ENCODE data around the gene MCC. TPM values are rescaled to one million over a fixed set of nuclear protein-coding genes. Genes with fewer than 3 reads are reported as not detected.

MCC gene
- total RNA-seq, 1 experiment from 2014 or later, result 7.6 TPM

DNA sequence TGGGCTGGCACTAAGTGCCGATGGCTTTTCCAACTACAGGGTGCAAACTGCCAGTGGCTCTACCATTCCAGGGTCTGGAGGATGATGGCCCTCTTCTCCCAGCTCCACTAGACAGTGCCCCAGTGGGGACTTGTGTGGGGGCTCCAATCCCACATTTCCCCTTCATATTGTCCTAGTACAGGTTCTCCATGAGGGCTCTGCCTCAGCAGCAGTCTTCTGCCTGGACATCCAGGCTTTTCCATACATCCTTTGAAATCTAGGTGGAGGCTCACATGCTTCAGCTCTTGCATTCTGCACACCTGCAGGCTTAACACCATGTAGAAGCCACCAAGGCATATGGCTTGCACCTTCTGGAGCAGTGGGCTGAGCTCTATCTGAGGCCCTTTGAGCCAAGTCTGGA lies 123.8 kb downstream of the MCC start:
- no peak overlapping the region for H4K91ac ChIP-seq (ENCODE audit: insufficient read length, low read depth, low read length)
- DNase-seq, result no peak
- Mint-ChIP-seq H3K4me3 (no peak overlapping the region), H3K27ac (no peak overlapping the region), H3K4me1 (no peaks in the 10 kb centered on the region), H3K27me3 (ENCODE audit: low read depth) (no peaks in the 10 kb centered on the region; the same call in none of the 2 replicates), H3K9me3 (peaks cover 21 to 26% of the 10 kb centered on the region in 2 experiments), H3K36me3 (ENCODE audit: insufficient read depth in 1 of 3, low read depth in 3 of 3) (peaks cover 18 to 21% (median 19%) of the 10 kb centered on the region in 3 experiments)
- H3K9me3 ChIP-seq (ENCODE audit: control insufficient read depth, low read depth, low read length), result no peaks in the 10 kb centered on the region
- H3K56ac ChIP-seq (ENCODE audit: insufficient read length, low read depth, low read length), result no peak overlapping the region
- no peak overlapping the region for H2BK120ac ChIP-seq (ENCODE audit: low read depth, low read length, poor library complexity, severe bottlenecking)
- no peak overlapping the region for H3T11ph ChIP-seq (ENCODE audit: low read length)
- no peak overlapping the region for H2BK12ac ChIP-seq (ENCODE audit: insufficient read length, low read depth, low read length)
- H2BK20ac ChIP-seq (ENCODE audit: low read depth, low read length, poor library complexity, severe bottlenecking), result no peak overlapping the region
- H2BK15ac ChIP-seq (ENCODE audit: low read depth, low read length), result no peak overlapping the region
- H4K5ac ChIP-seq (ENCODE audit: insufficient read length, low read depth, low read length), result no peak overlapping the region
- no peak overlapping the region for H3K27ac ChIP-seq (ENCODE audit: insufficient read length, low read depth, low read length)
- no peak overlapping the region for H2BK5ac ChIP-seq (ENCODE audit: insufficient read length, low read length)
- H4K20me1 ChIP-seq (ENCODE audit: control insufficient read depth, insufficient read depth, insufficient read length), result no peaks in the 10 kb centered on the region
- H2AFZ ChIP-seq (ENCODE audit: low read length), result no peak overlapping the region
- no peak overlapping the region for H3K18ac ChIP-seq (ENCODE audit: insufficient read length, low read depth, low read length)
- H3K23me2 ChIP-seq (ENCODE audit: insufficient read length, low read depth, low read length, poor library complexity, severe bottlenecking), result no peaks in the 10 kb centered on the region
- no peak overlapping the region for H3K4ac ChIP-seq (ENCODE audit: low read depth, low read length)
- H3K4me2 ChIP-seq (ENCODE audit: insufficient read depth, insufficient read length, low read length), result no peak overlapping the region
- H4K8ac ChIP-seq (replicated peaks; ENCODE audit: insufficient read length, low read depth, low read length), result no peak overlapping the region
- no peak overlapping the region; the same call in 1 of the 2 replicates for H3K14ac ChIP-seq (ENCODE audit: insufficient read depth, low read length)
- H2AK5ac ChIP-seq (ENCODE audit: insufficient read length, low read length), result no peak overlapping the region
- H3K79me1 ChIP-seq (ENCODE audit: insufficient read depth, low read depth, low read length, poor library complexity, severe bottlenecking), result no peaks in the 10 kb centered on the region
- TF ChIP-seq, protein P1, sequence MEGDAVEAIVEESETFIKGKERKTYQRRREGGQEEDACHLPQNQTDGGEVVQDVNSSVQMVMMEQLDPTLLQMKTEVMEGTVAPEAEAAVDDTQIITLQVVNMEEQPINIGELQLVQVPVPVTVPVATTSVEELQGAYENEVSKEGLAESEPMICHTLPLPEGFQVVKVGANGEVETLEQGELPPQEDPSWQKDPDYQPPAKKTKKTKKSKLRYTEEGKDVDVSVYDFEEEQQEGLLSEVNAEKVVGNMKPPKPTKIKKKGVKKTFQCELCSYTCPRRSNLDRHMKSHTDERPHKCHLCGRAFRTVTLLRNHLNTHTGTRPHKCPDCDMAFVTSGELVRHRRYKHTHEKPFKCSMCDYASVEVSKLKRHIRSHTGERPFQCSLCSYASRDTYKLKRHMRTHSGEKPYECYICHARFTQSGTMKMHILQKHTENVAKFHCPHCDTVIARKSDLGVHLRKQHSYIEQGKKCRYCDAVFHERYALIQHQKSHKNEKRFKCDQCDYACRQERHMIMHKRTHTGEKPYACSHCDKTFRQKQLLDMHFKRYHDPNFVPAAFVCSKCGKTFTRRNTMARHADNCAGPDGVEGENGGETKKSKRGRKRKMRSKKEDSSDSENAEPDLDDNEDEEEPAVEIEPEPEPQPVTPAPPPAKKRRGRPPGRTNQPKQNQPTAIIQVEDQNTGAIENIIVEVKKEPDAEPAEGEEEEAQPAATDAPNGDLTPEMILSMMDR (conservative IDR thresholded peaks at IDR 0.05), result no peak
- H3K79me2 ChIP-seq (ENCODE audit: insufficient read depth, low read length), result no peaks in the 10 kb centered on the region
- H3K9ac ChIP-seq (ENCODE audit: extremely low read depth, insufficient read length, low read length), result no peak overlapping the region
- no peaks in the 10 kb centered on the region for H3K4me1 ChIP-seq (ENCODE audit: insufficient read depth, low read length)
- H3K23ac ChIP-seq (ENCODE audit: insufficient read length, low read depth, low read length), result no peak overlapping the region
- H3K27me3 ChIP-seq (ENCODE audit: insufficient read depth, low read length), result no peaks in the 10 kb centered on the region
- no CpG with 5 or more reads among the region's 1 CpG for WGBS (ENCODE audit: extremely low coverage, insufficient read length, low lambda C conversion rate)

All from H9 (cell line).